Suprapubic skin (tissue), 4 donors: ENCODE results near the gene LDLRAD4. TPM values are rescaled to one million over a fixed set of nuclear protein-coding genes. Genes with fewer than 3 reads are reported as not detected.

Experiments used
- DNase-seq, 2 donors: peaks; one replicate each; pipeline ENCODE4 v3.0.0-alpha.2; 2019; ENCODE audit warnings: low spot score in 2 of 2
- H3K27ac ChIP-seq: fragments of 200-600 bp; sonication (generic); one replicate; pipeline ENCODE4 v1.5.1; 2019
- H3K27me3 ChIP-seq: fragments of 200-600 bp; sonication (generic); one replicate; pipeline ENCODE4 v1.5.1; 2019
- H3K36me3 ChIP-seq: fragments of 200-600 bp; sonication (generic); one replicate; pipeline ENCODE4 v1.5.1; 2019
- H3K4me1 ChIP-seq: fragments of 200-600 bp; sonication (generic); one replicate; pipeline ENCODE4 v1.5.1; 2019
- H3K4me3 ChIP-seq: fragments of 200-600 bp; sonication (generic); one replicate; pipeline ENCODE4 v1.5.1; 2019; ENCODE audit warnings: mild to moderate bottlenecking
- H3K9me3 ChIP-seq: fragments of 200-600 bp; sonication (generic); one replicate; pipeline ENCODE4 v1.5.1; 2019
- EP300 ChIP-seq: sonication (generic); formaldehyde crosslinking; IDR thresholded peaks from one replicate; pipeline ENCODE4 v1.6.1; 2017; ENCODE audit warnings: antibody characterized with exemption
- POLR2A ChIP-seq, 2 donors: fragments of 450-650 bp; IDR thresholded peaks; one replicate each; pipeline ENCODE4 v1.6.1; 2017; ENCODE audit warnings: antibody characterized with exemption in 2 of 2, mild to moderate bottlenecking in 2 of 2, moderate library complexity in 2 of 2
- POLR2AphosphoS5 ChIP-seq, 3 donors: sonication (generic); formaldehyde crosslinking; IDR thresholded peaks; one replicate each; pipeline ENCODE4 v1.6.1; 2017; ENCODE audit warnings: antibody characterized with exemption in 3 of 3
- WGBS: methylation state at CpG from one replicate; pipeline ENCODE4 v1.1.5; 2018; 5-methylcytosine and 5-hydroxymethylcytosine counted together
- total RNA-seq, 4 donors: library from RNA; depleted of rRNA; stranded (reverse); fragments of >200 nt; gene quantifications; one replicate each; pipeline ENCODE4 v1.1.0, GENCODE V29; 2016
- TF ChIP-seq, protein P1 (sequence below), 2 donors: fragments of 200-600 bp in 1 of 2; fragments of 450-650 bp in 1 of 2; sonication (generic) in 1 of 2; IDR thresholded peaks; one replicate each; pipeline ENCODE4 v1.5.1; 2016 to 2019; ENCODE audit warnings: antibody characterized with exemption in 2 of 2, mild to moderate bottlenecking in 1 of 2, moderate library complexity in 1 of 2

LDLRAD4 gene
- total RNA-seq, 4 donors from 2014 or later = 10.1 to 31.6 (median 15.1) TPM

DNA sequence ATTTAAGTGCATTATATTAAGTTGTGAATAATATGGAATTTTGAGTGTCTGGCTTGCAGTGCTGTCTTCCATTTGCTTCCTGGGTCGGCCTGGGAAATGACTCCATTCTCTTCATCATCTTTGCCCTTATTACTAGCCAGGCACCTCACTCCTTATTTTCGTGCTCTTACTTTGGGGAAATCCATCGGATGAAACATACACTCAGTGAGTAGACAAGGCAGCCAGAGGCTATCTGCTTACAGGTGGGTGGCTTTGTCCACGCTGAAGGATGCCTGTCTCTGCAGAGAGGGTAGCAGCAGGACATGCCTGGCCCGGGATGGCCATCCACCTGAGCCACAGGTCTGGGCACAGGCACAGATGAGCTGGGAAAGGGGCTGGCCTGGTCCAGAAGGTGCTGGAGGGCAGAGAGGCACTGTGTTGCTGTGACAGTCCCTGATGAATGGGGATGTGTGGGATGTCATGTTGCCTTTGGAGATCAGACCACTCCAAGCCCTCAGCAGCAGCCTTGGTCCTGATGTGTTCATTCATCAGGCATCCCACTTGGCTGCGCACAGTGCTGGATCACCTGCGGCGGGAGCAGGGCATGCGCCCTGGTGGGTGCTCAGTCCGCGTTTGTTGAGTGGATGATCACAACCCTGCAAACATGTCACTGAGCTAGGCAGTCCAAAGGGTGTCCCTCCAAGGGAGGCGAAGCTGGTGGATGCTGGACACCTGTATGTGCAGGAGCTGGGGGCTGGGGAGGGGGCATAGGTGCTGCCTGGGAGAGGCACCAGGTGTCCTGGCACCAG, 236.0 kb downstream of the LDLRAD4 start:
- H3K27ac ChIP-seq = no peak overlapping the region
- H3K4me1 ChIP-seq = peaks cover 18% of the 10 kb centered on the region
- peak in 1 of 2 donors; percentile 55 for DNase-seq
- H3K27me3 ChIP-seq = no peaks in the 10 kb centered on the region
- no peaks in the 10 kb centered on the region for H3K36me3 ChIP-seq
- TF ChIP-seq EP300 (no peak), POLR2A (IDR thresholded peaks at IDR 0.05) (no peak), POLR2AphosphoS5 (IDR thresholded peaks at IDR 0.05) (no peak)
- TF ChIP-seq, protein P1, sequence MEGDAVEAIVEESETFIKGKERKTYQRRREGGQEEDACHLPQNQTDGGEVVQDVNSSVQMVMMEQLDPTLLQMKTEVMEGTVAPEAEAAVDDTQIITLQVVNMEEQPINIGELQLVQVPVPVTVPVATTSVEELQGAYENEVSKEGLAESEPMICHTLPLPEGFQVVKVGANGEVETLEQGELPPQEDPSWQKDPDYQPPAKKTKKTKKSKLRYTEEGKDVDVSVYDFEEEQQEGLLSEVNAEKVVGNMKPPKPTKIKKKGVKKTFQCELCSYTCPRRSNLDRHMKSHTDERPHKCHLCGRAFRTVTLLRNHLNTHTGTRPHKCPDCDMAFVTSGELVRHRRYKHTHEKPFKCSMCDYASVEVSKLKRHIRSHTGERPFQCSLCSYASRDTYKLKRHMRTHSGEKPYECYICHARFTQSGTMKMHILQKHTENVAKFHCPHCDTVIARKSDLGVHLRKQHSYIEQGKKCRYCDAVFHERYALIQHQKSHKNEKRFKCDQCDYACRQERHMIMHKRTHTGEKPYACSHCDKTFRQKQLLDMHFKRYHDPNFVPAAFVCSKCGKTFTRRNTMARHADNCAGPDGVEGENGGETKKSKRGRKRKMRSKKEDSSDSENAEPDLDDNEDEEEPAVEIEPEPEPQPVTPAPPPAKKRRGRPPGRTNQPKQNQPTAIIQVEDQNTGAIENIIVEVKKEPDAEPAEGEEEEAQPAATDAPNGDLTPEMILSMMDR (IDR thresholded peaks at IDR 0.05) = no peak
- no peaks in the 10 kb centered on the region for H3K9me3 ChIP-seq
- 97% methylated on average over 9 of the region's 12 CpGs for WGBS
- no peak overlapping the region for H3K4me3 ChIP-seq

DNA sequence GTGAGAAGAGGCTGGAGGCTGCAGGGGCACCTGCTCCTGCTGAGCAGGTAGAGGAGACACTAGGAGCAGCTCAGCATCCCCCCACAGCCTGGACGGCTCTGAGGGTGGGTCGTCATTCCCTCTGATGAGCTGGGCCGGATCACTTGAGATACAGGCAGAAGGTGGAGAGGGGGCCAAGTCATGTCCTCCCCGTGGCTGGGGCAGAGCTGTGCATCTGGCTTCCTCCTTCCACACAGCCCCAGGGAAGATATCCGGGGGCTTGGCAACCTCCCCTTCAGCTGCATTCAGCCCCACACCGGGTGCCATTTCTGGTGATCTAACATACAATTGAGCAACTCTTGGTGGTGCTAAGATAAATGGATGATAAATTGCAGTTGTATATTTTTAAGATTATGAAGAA, 236.9 kb downstream of the LDLRAD4 start:
- H3K36me3 ChIP-seq = no peaks in the 10 kb centered on the region
- WGBS = 34% methylated on average over 4 of the region's 6 CpGs
- no peaks in the 10 kb centered on the region for H3K27me3 ChIP-seq
- no peaks in the 10 kb centered on the region for H3K9me3 ChIP-seq
- H3K4me3 ChIP-seq = no peak overlapping the region
- H3K4me1 ChIP-seq = peaks cover 18% of the 10 kb centered on the region
- DNase-seq = peak in 1 of 2 donors; percentile 51
- TF ChIP-seq, protein P1 (IDR thresholded peaks at IDR 0.05) = no peak
- TF ChIP-seq POLR2A (IDR thresholded peaks at IDR 0.05) (no peak), POLR2AphosphoS5 (IDR thresholded peaks at IDR 0.05) (no peak), EP300 (no peak)
- no peak overlapping the region for H3K27ac ChIP-seq

DNA sequence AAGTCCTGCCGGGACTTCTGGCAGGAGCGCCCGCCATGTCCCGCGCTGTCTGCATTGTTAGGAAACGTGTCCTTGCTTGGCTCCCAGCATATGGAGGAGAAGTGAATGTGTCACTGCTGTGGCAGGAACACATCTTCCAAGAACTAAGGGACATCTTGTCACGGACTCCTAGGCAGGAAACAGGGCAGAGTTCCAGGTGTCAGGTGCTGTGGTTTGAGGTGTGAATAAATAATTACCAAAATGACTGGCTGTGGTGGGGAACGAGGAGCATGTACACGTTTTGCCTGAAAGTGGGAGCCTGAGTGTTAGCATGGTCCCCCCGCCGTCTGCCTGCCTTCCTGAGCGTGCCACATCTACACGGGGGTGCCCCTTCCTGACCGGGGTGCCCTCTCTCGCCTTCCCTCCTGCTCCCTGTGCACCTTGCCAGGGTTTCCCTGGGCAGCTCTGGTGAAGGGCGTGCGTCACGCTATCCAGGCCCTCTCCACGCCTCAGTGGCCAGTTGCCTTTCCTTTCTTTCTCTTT, 237.5 kb downstream of the LDLRAD4 start:
- Histone ChIP-seq H3K27me3 (no peaks in the 10 kb centered on the region), H3K27ac (no peak overlapping the region), H3K4me1 (peaks cover 18% of the 10 kb centered on the region), H3K9me3 (no peaks in the 10 kb centered on the region), H3K36me3 (no peaks in the 10 kb centered on the region), H3K4me3 (no peak overlapping the region)
- TF ChIP-seq EP300 (no peak), POLR2AphosphoS5 (IDR thresholded peaks at IDR 0.05) (no peak), POLR2A (IDR thresholded peaks at IDR 0.05) (no peak)
- TF ChIP-seq, protein P1 (IDR thresholded peaks at IDR 0.05) = no peak
- 74% methylated on average over 19 of the region's 19 CpGs for WGBS
- DNase-seq = peak in 1 of 2 donors; percentile 45

DNA sequence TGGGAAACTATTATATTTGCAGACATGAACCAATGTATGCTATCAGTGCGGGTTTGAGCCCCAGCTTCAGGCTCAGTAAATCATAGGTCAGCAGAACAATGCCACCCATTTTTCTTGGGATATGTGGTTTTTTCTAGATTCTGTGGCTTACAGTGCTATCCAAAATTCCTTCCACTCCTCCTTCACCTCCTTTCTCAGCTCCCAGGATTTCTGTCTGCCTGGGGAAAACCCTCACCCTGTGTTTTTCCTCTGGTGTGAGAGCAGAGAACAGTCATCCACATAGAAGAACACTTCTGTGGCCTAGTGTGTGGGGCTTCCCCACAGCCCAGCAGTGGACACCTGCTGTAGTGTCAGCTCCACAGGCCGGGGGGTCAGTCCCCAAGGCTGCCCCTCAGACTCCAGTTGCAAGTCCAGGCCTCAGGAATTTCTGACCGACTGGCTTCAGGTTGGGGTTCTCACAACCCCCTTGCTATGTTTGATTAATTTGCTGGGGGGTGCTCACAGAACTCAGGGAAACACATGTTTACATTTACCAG, 238.2 kb downstream of the LDLRAD4 start:
- no peak overlapping the region for H3K4me3 ChIP-seq
- H3K9me3 ChIP-seq = no peaks in the 10 kb centered on the region
- H3K36me3 ChIP-seq = no peaks in the 10 kb centered on the region
- no peak for TF ChIP-seq POLR2AphosphoS5 (IDR thresholded peaks at IDR 0.05)
- no peak for TF ChIP-seq EP300
- TF ChIP-seq, protein P1 (IDR thresholded peaks at IDR 0.05) = no peak
- no peak for TF ChIP-seq POLR2A (IDR thresholded peaks at IDR 0.05)
- no peaks in the 10 kb centered on the region for H3K27me3 ChIP-seq
- no peak overlapping the region for H3K27ac ChIP-seq
- peak in 1 of 2 donors; percentile 45 for DNase-seq
- H3K4me1 ChIP-seq = peaks cover 15% of the 10 kb centered on the region
- 85% methylated on average over 3 of the region's 3 CpGs for WGBS

DNA sequence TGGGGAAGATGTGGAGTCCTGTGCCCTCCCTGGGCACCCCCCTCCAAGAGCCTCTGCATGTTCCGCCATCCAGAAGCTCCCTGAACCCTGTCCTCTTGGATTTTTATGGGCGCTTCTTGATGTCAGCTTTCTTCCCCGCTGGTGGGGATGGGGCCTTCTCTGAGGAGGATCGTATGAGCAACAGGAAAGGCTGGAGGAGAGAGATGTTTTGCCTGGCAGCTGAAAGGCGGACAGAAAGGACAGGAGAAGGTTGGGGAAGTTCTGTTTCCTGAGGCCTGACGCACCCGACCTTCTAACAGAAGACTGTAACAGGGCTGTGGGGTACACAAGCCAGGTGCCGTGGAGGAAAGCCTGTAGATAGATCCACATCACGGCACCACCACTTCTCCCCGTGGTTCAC, 238.8 kb downstream of the LDLRAD4 start:
- WGBS = 95% methylated on average over 5 of the region's 10 CpGs
- Histone ChIP-seq H3K4me3 (no peak overlapping the region), H3K27ac (no peak overlapping the region), H3K27me3 (no peaks in the 10 kb centered on the region), H3K36me3 (no peaks in the 10 kb centered on the region), H3K4me1 (peaks cover 10% of the 10 kb centered on the region), H3K9me3 (no peaks in the 10 kb centered on the region)
- TF ChIP-seq, protein P1 (IDR thresholded peaks at IDR 0.05) = no peak
- TF ChIP-seq EP300 = no peak
- no peak for TF ChIP-seq POLR2AphosphoS5 (IDR thresholded peaks at IDR 0.05)
- no peak for TF ChIP-seq POLR2A (IDR thresholded peaks at IDR 0.05)
- peak in 1 of 2 donors; percentile 35 for DNase-seq
